ENCODE measurements around the gene GNG7.
"Not testable (repeated sequence)": the region's sequence is repeated elsewhere in the genome, so short reads cannot be mapped to it uniquely, and the experiment has no call there.

The GNG7 gene

GRCh38 chr19:2625434-2625833, 77.1 kb downstream of the GNG7 start:
- DNase-seq (ENCODE audit: low read depth in 4 of 4, low spot score in 1 of 4) = no peak

- DNase-seq (ENCODE audit: low read depth in 4 of 4, low spot score in 1 of 4) = no peak
These were observed 77.9 kb downstream of the GNG7 start for GRCh38 chr19:2624537-2625091.

- DNase-seq (ENCODE audit: low read depth in 4 of 4, low spot score in 1 of 4) = no peak
These were observed 78.7 kb downstream of the GNG7 start for GRCh38 chr19:2623798-2624197.

GRCh38 chr19:2622371-2622961, 80.0 kb downstream of the GNG7 start:
- DNase-seq (ENCODE audit: low read depth in 4 of 4, low spot score in 1 of 4) = not testable (repeated sequence)

GRCh38 chr19:2619076-2619475, 83.4 kb downstream of the GNG7 start:
- no peak for DNase-seq (ENCODE audit: low read depth in 4 of 4, low spot score in 1 of 4)

GRCh38 chr19:2618611-2619010, 83.9 kb downstream of the GNG7 start:
- DNase-seq (ENCODE audit: low read depth in 4 of 4, low spot score in 1 of 4) = peak; percentile 60 to 84 (median 70)

GRCh38 chr19:2617393-2618165, 84.9 kb downstream of the GNG7 start:
- no peak for DNase-seq (ENCODE audit: low read depth in 4 of 4, low spot score in 1 of 4)

- DNase-seq (ENCODE audit: low read depth in 4 of 4, low spot score in 1 of 4) = no peak
These were observed 85.6 kb downstream of the GNG7 start for GRCh38 chr19:2616741-2617392.

GRCh38 chr19:2615782-2616181, 86.7 kb downstream of the GNG7 start:
- DNase-seq (ENCODE audit: low read depth in 4 of 4, low spot score in 1 of 4) = no peak

- no peak for DNase-seq (ENCODE audit: low read depth in 4 of 4, low spot score in 1 of 4)
These were observed 88.8 kb downstream of the GNG7 start for GRCh38 chr19:2613507-2614295.

- DNase-seq (ENCODE audit: low read depth in 4 of 4, low spot score in 1 of 4) = no peak
These were observed 89.8 kb downstream of the GNG7 start for GRCh38 chr19:2612619-2613249.

- DNase-seq (ENCODE audit: low read depth in 4 of 4, low spot score in 1 of 4) = no peak
These were observed 90.7 kb downstream of the GNG7 start for GRCh38 chr19:2611483-2612464.

- peak; percentile 80 to 92 (median 82) for DNase-seq (ENCODE audit: low read depth in 4 of 4, low spot score in 1 of 4)
These were observed 91.6 kb downstream of the GNG7 start for GRCh38 chr19:2610637-2611482.

GRCh38 chr19:2609389-2610116, 92.9 kb downstream of the GNG7 start:
- DNase-seq (ENCODE audit: low read depth in 4 of 4, low spot score in 1 of 4) = no peak

GRCh38 chr19:2609034-2609388, 93.5 kb downstream of the GNG7 start:
- not testable (repeated sequence) for DNase-seq (ENCODE audit: low read depth in 4 of 4, low spot score in 1 of 4)

- no peak for DNase-seq (ENCODE audit: low read depth in 4 of 4, low spot score in 1 of 4)
These were observed 93.9 kb downstream of the GNG7 start for GRCh38 chr19:2608602-2608922.

GRCh38 chr19:2607712-2608601, 94.5 kb downstream of the GNG7 start:
- DNase-seq (ENCODE audit: low read depth in 4 of 4, low spot score in 1 of 4) = peak; percentile 71 to 93 (median 82)

Measured in stimulated activated CD4-positive, alpha-beta T cell treated with anti-CD3 and anti-CD28 coated beads, Interleukin-1b, Interleukin-23, amount 100 ng/mL, for 24 hours (primary cell).